ENCODE measurements around the gene WDR72. TPM values are rescaled to one million over a fixed set of nuclear protein-coding genes. Genes with fewer than 3 reads are reported as not detected.
A peak's percentile ranks its signal among the peaks of the same experiment; 100 is the strongest.

WDR72 gene
- total RNA-seq, 2 donors from 2014 or later, result 4.1 to 12.2 TPM

GRCh38 chr15:53564647-53565046 is 194.8 kb downstream of the WDR72 start:
- Mint-ChIP-seq H3K9me3 (no peaks in the 10 kb centered on the region), H3K4me1 (peaks cover under 1% of the 10 kb centered on the region), H3K27ac (no peak overlapping the region), H3K4me3 (no peak overlapping the region), H3K36me3 (ENCODE audit: low read depth) (no peaks in the 10 kb centered on the region), H3K27me3 (ENCODE audit: insufficient read depth) (no peaks in the 10 kb centered on the region)
- no peaks in the 10 kb centered on the region for H3K27me3 ChIP-seq (ENCODE audit: control insufficient read depth, insufficient read depth, low read length, poor library complexity, severe bottlenecking)
- 88 to 90% methylated on average over 2 of the region's 2 CpGs for WGBS, 2 experiments (ENCODE audit: insufficient coverage in 1 of 2, insufficient read length in 1 of 2)
- no peaks in the 10 kb centered on the region for H3K36me3 ChIP-seq (ENCODE audit: control insufficient read depth, insufficient read depth, low read length)
- no peak for DNase-seq
- no peaks in the 10 kb centered on the region for H3K9me3 ChIP-seq (ENCODE audit: control insufficient read depth, low read length)
- no peak overlapping the region for H3K9ac ChIP-seq (ENCODE audit: extremely low read depth, low read length, poor library complexity, severe bottlenecking)
- H3K27ac ChIP-seq (ENCODE audit: low read depth, low read length), result no peak overlapping the region
- H3K4me3 ChIP-seq (ENCODE audit: low read length), result no peak overlapping the region
- no peaks in the 10 kb centered on the region for H3K4me1 ChIP-seq (ENCODE audit: control insufficient read depth, insufficient read depth, low read length)
- TF ChIP-seq CTCF (conservative IDR thresholded peaks at IDR 0.05), result no peak

GRCh38 chr15:53563627-53564026 is 195.8 kb downstream of the WDR72 start:
- no peaks in the 10 kb centered on the region for H3K9me3 Mint-ChIP-seq
- H3K9ac ChIP-seq (ENCODE audit: extremely low read depth, low read length, poor library complexity, severe bottlenecking), result no peak overlapping the region
- no peak overlapping the region for H3K4me3 ChIP-seq (ENCODE audit: low read length)
- no peaks in the 10 kb centered on the region for H3K36me3 Mint-ChIP-seq (ENCODE audit: low read depth)
- peaks cover 7% of the 10 kb centered on the region for H3K4me1 Mint-ChIP-seq
- no peak for DNase-seq
- 94% methylated on average over 2 to 4 of the region's 4 CpGs for WGBS, 2 experiments (ENCODE audit: insufficient coverage in 1 of 2, insufficient read length in 1 of 2)
- H3K27me3 Mint-ChIP-seq (ENCODE audit: insufficient read depth), result no peaks in the 10 kb centered on the region
- H3K27ac ChIP-seq (ENCODE audit: low read depth, low read length), result no peak overlapping the region
- no peaks in the 10 kb centered on the region for H3K36me3 ChIP-seq (ENCODE audit: control insufficient read depth, insufficient read depth, low read length)
- H3K9me3 ChIP-seq (ENCODE audit: control insufficient read depth, low read length), result no peaks in the 10 kb centered on the region
- no peak for TF ChIP-seq CTCF (conservative IDR thresholded peaks at IDR 0.05)
- H3K4me3 Mint-ChIP-seq, result no peak overlapping the region
- H3K4me1 ChIP-seq (ENCODE audit: control insufficient read depth, insufficient read depth, low read length), result no peaks in the 10 kb centered on the region
- no peaks in the 10 kb centered on the region for H3K27me3 ChIP-seq (ENCODE audit: control insufficient read depth, insufficient read depth, low read length, poor library complexity, severe bottlenecking)
- no peak overlapping the region for H3K27ac Mint-ChIP-seq

- Mint-ChIP-seq H3K27ac (no peak overlapping the region), H3K4me1 (peaks cover 7% of the 10 kb centered on the region), H3K4me3 (no peak overlapping the region), H3K9me3 (no peaks in the 10 kb centered on the region), H3K27me3 (ENCODE audit: insufficient read depth) (no peaks in the 10 kb centered on the region), H3K36me3 (ENCODE audit: low read depth) (no peaks in the 10 kb centered on the region)
- WGBS, 2 experiments (ENCODE audit: insufficient coverage in 1 of 2, insufficient read length in 1 of 2), result 66 to 82% methylated on average over 7 of the region's 7 CpGs
- H3K9ac ChIP-seq (ENCODE audit: extremely low read depth, low read length, poor library complexity, severe bottlenecking), result no peak overlapping the region
- no peak for DNase-seq
- no peaks in the 10 kb centered on the region for H3K27me3 ChIP-seq (ENCODE audit: control insufficient read depth, insufficient read depth, low read length, poor library complexity, severe bottlenecking)
- no peaks in the 10 kb centered on the region for H3K9me3 ChIP-seq (ENCODE audit: control insufficient read depth, low read length)
- no peak overlapping the region for H3K4me3 ChIP-seq (ENCODE audit: low read length)
- H3K36me3 ChIP-seq (ENCODE audit: control insufficient read depth, insufficient read depth, low read length), result no peaks in the 10 kb centered on the region
- peak overlapping the region; percentile 64 for H3K27ac ChIP-seq (ENCODE audit: low read depth, low read length)
- TF ChIP-seq CTCF (conservative IDR thresholded peaks at IDR 0.05), result no peak
- H3K4me1 ChIP-seq (ENCODE audit: control insufficient read depth, insufficient read depth, low read length), result no peaks in the 10 kb centered on the region
These were observed 199.8 kb downstream of the WDR72 start for GRCh38 chr15:53559364-53560277.

Measured in endodermal cell (in vitro differentiated cells).